T-helper 22 cell (primary cell): ENCODE data around the gene VPS35L.
"Not testable (repeated sequence)": the region's sequence is repeated elsewhere in the genome, so short reads cannot be mapped to it uniquely, and the experiment has no call there.

Experiments used
- DNase-seq: peaks from one replicate; pipeline ENCODE4 v3.0.0-alpha.2; 2020; ENCODE audit warnings: low read depth

Gene VPS35L

DNA sequence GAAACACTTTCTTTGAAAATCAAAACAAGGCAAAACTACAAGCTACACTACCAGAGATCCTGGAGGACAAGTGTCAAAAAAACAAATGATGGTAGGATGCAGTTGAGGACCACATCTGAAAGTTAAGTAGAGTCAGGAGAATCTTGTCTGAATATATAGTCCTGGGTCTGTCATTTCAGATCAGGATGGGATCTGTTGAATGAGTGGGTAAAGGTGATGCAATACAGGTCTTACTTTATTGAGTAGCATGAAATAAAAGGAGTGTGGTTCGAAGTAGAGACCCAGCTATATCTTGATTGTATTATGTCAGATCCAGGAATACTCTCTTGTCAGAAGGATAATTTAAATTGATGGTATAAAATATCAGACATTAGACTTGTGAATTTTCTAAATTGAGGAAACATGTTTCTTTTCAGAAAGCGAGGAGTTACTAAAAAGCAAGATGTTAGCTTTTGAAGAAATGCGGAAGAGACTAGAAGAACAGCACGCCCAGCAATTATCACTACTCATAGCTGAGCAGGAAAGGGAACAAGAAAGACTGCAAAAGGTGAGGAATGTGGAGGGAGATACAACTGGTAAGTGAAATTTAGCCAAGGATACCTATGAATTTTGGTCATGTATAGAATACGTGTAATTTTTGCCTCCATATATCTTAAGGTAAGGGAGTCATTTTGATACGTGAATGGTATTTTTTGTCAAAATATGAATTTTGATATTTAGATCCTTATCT, 15.1 kb upstream of the VPS35L start:
- DNase-seq: no peak

DNA sequence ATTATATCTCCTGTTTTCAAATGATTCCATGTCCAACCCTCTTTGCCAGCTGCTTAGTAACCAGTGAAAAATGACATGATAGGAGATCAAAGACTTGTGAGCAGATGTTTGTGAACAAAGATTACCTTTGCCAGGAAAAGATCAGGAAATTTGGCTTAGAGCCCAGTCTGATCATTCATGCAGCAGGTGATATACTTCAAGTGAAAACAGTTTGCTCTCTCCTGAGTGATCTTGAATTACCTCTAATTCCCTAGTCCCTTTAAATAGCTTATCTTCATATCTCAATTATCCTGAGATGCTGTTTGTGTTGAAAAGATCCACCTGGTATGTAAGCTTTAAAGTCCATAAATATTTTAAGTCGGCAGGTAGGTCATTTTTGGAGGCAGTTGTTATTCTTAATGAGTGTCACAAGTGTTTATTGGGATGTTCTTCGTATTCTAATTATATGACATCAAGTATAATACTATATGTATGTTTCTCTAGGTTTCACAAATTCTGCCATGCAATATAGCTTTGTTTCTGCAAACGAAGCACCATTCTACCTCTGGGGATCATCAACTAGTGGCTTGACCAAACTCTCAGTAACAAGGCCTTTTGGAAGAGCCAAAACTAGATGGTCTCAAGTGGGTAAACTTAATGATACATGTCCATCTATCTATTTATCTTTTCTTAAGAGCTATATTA, 13.2 kb upstream of the VPS35L start:
- DNase-seq: no peak

DNA sequence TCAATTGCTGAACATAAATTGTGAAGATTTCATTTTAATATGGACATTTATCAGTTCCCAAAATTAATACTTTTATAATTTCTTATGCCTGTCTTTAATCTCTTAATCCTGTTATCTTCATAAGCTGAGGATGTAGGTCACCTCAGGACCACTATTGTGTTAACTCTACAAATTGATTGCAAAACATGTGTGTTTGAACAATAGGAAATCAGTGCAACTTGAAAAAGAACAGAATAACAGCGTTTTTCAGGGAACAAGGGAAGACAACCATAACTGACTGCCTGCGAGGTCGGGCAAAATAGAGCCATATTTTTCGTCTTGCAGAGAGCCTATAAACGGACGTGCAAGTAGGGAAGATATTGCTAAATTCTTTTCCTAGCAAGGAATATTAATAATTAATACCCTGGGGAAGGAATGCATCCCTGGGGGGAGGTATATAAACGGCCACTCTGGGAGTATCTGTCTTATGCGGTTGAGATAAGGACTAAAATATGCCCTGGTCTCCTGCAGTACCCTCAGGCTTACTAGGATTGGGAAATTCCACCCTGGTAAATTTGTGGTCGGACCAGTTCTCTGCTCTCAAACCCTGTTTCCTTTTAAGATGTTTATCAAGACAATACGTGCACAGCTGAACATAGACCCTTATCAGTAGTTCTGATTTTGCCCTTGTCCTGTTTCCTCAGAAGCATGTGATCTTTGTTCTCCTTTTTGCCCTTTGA, 12.1 kb upstream of the VPS35L start:
- DNase-seq: not testable (repeated sequence)

DNA sequence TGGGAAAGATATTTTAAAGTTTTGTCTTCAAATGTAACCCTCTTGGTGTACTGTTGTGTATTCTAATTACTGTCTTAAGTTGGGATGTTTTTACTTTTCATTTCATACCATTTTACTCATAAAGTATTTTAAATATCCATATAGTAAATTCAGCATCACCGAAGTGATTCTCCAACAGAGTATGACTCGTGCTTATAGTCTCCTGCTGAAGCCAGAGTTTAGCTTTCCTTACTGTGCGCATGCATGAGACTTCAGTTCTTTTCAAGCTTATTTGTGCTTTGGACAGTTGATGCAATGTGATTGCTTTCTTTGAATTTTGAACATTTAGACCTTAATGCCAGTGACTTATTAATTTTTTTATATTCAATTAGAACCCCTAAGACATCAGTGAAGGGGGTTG, 7.4 kb upstream of the VPS35L start:
- DNase-seq: no peak

DNA sequence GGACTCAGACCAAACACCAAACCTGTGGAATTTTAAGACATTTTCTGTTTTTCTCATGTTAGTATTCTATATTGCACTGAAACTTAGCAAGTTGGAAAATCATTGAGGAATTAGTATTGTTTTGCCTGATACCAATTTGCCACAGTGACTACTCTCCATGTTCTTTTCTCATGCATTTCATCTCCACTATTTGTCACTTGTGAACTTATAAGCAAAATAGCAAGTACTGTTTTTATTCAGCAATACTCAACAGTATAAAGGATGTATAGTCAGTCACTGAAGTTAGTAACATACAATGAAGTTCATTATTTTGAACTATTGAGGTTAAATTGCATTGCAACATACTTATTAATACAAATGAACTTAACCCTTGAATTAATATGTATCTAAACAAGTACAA, 5.8 kb upstream of the VPS35L start:
- DNase-seq: no peak

DNA sequence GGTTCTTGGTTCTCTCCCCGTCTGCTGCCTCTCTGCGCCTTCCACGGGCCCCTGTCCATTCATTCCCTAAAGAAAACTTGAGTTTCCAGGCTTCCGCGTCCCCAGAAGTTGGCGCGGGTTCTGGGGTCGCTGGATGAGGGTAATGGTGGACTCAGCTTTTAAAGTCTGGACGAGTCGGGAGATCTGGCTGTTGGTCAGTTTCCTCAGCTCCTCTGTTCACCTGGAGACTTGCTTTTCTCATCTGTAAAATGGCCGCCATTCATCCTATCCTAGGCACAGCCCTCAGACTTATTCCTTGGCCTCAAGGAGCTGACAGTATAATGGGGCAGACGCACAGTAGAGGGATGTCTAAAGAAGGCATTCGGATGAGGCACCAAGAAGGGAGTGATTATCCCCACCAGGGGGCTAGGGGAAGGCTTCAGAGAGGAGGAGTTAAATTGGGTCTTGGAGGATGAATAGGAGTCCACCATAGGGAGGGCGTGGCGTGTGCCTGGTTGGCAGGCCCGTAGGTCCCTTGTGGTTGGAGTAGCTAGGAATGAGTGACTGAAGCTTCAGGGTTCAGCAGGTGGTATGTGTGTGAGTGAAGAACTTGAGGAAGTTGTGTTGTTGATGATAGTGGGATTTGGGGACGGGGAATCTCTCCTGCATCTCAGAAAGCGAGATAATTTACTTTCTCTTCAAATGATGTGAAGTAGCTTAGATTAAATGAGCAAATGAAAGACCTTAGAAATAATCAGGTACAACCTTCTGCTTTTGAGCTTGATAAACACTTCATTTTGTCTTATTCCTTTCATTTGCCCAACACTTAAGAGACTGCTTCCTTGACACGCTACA, 652 bp downstream of the VPS35L start:
- DNase-seq: no peak

DNA sequence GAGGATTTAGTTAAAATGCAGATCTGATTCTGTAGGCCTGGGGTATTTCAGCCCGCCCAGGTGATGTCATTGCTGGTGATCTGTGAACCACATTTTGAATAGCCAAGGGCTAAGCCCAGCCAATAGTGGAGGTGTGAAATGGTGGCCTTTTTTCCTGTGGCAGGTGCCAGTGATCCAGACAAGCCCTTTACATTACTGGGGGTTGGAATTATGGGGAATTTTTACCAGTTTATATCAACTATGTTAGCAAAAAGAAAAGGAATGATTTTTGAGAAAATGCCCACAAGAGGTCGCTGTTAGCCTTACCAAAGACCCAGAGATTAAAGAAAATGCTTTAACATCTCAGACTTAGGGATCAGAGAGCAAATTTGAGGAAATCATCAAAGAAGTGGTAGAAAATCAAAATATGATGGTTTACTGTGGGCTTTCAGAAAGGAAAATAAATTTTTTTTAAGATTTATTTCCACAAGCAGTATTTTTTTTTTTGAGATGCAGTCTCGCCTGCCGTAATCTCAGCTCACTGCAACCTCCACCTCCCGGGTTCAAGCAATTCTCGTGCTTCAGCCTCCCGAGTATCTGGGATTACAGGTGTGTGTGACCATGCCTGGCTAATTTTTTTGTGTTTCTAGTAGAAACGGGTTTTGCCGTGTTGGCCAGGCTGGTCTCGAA, 3.9 kb downstream of the VPS35L start:
- no peak for DNase-seq

DNA sequence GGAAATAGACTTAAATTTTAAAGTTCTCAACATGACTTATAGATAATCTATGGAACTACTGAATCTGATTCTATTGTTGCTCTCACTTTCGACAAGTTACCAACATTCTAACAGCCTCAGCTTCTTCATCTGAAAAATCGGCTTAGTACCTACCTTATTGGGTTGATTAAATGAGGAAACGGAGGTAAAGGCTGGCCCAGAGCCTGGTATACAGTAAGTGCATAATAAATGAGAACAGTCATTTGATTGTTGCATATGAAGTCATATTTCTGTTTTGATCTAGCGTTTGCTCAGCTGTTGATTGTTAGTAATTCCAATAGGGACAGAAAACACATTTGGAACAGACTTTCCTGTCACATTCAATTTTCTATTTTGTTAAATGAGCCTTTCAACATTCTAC, 4.6 kb downstream of the VPS35L start:
- DNase-seq: no peak

DNA sequence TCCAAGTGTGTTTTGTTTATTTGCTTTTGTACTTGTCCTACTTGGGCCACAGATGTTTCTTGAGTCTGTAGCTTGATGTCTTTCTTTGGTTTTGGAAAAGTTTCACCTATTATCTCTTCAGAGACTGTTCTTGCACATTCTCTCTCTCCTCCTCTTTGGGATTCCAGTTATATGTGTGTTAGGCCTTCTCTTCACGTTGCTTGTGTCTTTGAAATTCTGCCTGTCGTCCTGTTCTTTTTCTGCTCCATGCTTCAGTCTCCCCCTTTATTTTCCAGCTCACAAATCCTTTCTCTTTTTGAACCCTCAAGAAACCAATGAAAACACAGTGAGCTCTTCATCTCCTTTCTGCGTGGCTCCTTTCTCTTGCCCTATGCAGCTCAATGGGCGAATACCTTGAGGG, 7.9 kb downstream of the VPS35L start:
- no peak for DNase-seq

DNA sequence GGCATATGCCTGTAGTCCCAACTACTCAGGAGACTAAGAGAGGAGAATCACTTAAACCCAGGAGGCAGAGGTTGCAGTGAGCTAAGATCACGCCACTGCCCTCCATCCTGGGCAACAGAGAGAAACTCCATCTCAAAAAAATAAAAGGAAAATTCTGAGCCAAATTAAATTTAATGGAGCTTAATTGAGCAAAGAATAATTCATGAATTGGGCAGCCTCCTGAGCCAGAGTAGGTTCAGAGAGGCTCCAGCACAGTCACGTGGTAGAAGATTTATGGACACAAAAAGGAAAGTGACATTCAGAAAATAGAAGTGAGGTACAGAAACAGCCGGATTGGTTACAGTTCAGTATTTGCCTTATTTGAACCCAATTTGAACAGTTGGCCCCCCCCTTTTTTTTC, 10.9 kb downstream of the VPS35L start:
- no peak for DNase-seq

DNA sequence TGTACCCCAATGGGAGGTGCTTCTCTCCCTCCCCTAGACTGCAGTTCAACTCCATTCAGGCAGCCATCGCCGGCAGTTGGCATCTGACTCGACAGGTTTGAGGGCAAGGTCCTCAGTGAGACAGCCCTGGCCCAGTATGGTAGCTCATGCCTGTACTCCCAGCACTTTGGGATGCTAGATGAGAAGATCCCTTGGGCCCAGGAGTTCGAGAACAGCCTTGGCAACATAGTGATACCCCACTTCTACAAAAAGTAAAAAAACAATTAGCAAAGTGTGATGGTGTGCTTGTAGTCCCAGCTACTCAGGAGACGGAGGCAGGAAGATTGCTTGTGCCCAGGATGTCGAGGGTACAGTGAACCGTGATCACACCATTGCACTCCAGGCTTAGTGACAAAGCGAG, 12.1 kb downstream of the VPS35L start:
- DNase-seq: no peak

DNA sequence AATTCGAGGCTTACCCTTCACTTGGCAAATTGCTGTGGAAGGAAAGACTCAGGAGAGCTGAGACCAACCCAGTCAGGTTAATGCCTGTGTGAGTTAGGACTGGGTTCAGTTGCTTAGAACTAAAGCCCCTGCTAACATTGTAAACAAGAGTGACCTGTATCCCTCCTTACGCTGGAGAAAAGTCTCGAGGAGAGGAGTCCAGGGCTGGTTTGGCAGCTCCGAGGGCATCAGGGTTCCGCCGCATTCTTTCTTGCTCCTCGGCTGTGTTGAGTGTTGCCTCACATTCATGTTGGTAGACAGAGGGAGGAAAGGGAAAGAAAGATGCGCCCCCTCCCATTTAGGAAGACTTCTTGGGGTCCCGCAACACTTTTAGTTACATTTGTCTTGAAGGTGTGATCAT, 18.5 kb downstream of the VPS35L start:
- DNase-seq: no peak

DNA sequence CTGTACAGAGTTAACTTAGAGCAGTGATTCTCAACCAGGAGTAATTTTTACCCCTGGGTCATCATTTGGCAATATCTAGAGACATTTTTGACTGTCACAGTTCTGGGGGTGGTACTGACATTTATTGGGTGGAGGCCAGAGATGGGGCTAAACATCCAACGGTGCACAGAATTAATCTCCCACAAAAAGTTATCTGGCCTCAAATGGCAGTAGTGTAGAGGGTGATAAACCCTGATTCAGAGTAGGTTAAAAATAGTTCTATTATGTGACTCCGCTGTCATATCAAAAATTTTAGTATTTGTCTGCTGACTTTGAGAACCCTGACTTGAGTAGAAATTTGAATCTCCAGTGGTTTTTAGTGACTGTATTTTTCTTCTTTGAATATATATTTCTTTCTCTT, 19.1 kb downstream of the VPS35L start:
- DNase-seq: no peak

DNA sequence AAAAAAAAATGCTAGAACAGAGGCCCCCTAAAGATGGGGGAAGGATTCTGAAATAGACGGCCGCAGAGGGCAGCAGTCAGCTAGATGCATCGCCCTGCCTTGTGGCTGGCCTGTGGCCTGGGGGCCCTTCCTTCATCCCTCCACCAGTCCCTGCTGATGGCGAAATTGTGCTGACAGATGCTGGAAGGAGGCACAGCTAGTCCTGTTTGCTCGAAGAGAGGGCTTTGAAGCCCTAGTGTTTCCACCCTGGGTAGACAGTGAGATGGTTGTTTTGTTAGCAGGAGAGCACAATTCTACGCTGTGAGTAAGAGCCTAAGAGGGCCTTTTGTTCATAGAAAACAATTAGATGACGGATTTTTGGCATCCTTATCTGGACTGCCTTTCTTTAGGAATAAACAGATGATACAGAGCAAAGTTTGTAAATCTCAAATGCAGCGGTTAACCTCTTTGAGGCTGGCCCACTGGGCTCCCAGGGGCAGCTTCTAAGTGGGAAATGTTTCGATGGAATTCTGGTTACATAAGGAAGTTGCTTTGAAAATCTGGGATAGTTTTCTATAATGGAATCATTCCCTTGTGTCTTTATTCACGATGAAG, 23.0 kb downstream of the VPS35L start:
- no peak for DNase-seq

DNA sequence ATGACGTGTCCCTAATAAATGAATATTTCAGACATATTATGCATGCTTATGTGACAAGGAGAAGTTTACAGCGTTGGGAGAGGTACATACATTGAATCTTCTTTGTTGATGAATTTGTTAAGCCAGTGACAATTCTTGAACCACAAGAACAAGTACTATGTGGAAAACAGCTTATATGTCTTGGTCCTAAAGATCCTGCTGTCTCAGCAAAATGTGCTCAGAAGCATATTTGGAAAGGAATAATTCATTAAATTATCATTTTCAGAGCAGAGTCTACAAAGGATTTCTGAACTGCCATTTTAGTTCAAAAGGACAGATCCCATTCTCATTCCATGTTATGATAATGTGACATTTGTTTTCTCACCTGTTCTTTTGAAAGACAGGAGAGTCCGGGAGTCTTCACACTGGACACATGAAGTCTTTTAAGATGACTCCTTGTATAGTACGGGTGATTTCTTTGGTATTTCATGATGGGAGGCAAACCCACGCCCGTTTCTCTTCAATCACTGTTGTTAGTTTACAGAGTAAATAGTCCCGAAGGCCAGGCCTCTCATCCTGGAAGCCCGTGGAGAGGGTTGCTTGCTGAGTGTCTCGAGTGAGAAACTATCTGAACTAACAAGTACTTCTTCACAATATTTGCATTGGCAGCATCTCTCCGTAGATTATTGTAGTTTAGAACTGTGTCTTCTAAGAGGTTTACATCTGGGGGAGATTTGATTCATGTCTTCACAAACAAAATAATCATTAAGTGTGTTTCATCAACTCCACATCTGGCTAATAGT, 26.7 kb downstream of the VPS35L start:
- DNase-seq: no peak

DNA sequence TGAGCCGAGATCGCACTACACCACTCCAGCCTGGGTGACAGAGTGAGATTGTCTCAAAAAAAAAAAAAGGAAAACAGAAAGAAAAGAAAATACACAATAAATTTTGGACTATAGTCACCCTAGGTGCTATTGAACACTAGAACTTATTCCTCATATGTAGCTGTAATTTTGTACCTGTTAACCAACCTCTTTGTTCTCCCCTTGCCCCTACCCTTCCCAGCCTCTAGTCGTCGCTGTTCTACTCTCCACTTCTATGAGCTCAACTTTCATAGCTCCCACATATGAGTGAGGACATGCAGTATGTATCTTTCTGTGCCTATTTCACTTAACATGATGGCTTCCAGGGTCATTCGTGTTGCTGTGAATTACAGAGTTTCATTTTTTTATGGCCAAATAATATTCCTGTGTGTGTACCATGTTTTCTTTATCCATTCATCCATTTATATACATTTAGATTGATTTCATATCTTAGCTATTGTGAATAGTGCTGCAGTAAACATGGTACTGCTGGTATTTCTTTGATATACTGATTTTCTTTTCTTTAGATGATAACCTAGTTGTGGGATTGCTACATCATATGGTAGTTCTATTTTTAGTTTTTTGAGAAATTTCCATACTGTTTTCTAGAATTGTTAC, 28.3 kb downstream of the VPS35L start:
- DNase-seq: no peak

DNA sequence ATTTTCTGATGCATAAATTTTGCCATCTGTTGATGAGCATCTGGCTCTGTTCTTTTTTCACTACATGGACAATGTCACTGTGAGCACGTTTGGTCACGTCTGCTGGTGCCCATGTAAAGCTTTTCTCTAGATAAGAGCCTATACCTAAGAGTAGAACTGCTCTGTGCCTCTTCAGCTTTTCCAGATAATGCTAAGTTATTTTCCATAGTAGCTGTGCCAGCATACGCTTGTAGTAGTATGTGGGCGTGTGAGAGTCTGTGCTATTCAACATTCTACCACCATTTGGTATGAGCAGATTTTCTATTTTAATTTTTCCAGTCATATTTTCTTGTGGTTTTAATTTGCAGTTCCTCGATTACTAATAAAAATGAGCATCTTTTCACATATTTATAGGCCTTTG, 33.2 kb downstream of the VPS35L start:
- no peak for DNase-seq

DNA sequence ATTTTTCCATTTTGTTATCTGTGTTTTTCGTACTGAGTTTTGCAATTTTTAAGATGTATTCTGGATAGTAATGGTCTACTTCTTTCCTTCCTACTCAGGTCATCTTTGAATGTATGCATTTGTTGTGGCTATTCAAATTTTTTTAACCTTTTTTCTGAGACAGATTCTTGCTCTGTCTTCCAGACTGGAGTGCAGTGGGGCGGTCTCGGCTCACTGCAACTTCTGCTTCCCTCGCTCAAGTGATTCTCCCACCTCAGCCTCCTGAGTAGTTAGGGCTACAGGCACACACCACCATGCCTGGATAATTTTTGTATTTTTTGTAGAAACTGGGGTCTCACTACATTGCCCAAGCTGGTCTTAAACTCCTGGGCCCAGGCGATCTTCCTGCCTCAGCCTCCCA, 33.6 kb downstream of the VPS35L start:
- no peak for DNase-seq

DNA sequence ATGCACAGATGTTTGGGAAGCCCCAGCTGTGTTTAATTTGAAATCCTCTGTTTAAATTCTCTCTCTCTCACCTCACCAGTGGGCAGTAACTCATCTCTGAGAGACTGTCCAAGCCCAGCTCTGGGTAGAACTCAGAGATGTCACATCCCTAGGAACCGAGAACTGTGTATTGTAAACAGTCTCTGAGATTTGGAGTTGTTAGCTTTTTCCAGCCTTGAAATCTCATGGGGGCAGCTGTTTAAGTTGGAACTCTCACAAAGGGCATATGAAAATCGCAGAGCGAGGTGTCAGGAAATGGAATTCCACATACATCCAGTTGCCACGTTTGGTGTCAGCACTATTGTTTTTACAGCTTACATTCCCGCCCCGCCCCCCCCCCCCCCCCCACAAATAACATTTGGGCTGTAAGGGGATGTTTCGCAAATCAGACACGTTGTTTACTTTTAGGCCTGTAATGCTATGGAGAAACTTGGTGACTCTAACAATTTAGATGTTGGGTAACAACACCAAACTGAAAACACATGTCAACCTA, 34.3 kb downstream of the VPS35L start:
- no peak for DNase-seq
